ENCODE measurements around the gene KCNK13.

The KCNK13 gene

GRCh38 chr14:90137807-90138206 lies 76.0 kb downstream of the KCNK13 start:
- DNase-seq: no peak

GRCh38 chr14:90139199-90139598 lies 77.4 kb downstream of the KCNK13 start:
- peak; percentile 4 for DNase-seq

DNA sequence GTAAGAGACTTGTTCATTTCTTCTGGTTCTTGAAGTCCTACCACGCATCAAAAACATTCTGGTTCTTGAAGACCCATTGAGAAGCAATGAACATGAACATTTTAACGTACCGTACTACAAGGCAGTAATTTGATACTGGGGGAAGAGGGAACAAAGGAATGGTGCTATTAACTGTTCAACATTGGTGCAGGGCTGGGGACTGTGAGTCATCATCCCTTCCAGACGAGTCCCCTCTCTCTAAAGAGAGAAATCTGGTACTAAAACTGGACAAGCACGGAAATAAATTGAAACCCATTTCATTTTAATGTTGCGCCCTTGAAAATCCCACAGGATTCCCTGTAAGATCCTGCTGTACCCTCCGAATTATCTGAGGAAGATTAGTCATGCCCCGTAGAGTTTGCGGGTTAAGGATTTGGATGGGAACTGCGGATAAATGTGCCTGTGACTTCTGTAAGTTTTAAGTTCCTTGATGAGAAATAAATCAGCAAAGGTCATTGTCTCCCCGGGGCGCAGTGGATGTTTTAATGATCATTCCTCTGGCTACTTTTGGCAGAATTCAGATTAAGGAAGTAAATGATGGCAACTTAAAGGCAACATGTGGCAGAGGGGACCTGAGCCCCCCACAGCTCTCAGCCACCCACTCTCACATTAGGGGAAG lies 78.6 kb downstream of the KCNK13 start:
- peak; percentile 64 for DNase-seq

DNA sequence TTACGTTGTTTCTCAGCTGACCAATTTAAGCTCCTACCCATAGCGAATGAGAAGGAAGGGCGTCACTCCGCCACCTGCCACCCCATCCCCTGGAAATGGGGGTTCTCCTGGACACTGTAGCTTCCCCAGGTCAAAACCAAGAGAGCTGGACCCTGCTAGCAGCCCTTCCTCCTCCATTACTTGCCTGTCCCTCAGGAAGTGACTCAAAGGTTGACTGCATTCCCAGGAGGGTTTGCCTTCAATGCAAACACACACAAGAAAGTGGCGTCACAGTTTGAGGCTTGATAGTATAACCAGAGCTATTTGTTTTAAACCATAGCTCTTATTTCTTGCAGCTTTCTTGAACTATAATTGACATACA lies 79.1 kb downstream of the KCNK13 start:
- DNase-seq: peak; percentile 29

DNA sequence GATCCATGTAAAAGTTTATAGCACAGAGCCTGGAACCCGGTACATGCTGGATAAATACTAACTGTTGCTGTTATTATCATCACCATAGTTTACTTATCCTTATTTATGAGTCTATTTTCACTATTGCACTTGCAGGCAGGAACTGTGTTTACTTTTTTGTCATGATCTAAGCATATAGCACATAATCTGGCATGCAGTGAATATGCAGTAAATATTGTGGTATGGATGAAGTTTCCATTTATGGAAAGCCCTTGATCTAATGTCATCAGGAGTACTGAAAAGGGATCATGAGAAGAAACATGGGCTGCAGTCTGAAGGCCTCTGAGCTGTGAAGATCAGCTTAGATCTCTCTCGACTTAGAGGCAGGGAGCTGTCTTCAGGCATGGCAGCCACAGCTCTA lies 91.6 kb downstream of the KCNK13 start:
- no peak for DNase-seq

DNA sequence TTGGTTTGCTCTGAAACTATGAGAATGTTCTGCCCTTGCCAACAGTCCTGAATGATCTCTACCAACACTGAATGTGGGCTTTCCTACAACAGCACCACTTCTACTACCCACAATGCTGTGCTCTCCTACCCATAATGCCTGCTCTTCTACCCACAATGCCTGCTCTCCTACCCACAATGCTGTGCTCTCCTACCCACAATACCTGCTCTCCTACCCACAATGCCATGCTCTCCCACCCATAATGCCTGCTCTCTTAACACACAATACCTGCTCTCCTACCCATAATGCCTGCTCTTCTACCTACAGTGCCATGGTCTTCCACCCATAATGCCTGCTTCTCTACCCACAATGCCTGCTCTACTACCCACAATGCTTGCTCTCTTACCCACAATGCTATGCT lies 92.3 kb downstream of the KCNK13 start:
- DNase-seq: no peak

GRCh38 chr14:90159146-90159545 lies 97.4 kb downstream of the KCNK13 start:
- DNase-seq: no peak

DNA sequence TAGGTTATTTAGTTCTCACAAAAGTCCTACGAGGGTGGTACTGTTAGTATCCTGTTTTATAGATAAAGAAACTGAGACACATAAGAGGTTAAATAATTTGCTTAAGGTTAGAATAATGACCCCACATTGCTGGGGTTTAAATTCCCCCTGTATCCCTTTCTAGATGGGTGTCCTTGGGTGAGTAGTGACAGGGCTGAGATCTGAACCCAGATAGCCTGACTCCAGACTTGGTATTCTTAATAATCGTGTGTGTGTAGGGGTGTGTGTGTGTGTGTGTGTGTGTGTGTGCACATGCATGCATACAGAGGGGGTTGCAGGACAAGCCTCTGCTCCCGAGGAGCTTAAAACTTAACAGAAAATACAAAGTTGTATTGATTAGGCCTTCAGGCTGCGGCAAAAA lies 97.9 kb downstream of the KCNK13 start:
- DNase-seq: no peak

GRCh38 chr14:90161129-90161528 lies 99.3 kb downstream of the KCNK13 start:
- no peak for DNase-seq

- DNase-seq: no peak
Observed at GRCh38 chr14:90168425-90169105, 106.8 kb downstream of the KCNK13 start.

DNA sequence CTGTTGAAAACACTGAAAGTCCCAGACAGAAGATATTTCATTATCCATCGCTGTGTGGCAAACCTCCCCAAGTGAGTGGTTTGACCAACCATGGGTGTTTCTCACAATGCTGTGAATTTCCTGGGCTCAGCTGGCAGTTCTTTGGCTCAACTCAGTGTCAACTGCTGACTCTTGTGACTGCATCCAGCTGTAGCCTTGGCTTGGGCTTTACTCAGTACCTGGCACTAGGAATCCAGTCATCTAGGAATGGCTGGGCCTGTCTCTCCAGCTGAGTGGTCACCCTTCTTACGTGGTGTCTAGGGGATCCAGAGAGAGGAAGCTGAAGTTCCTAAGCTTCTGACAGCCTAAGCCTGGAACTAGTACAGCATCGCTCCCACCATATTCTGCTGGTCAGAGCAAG lies 113.8 kb downstream of the KCNK13 start:
- no peak for DNase-seq

DNA sequence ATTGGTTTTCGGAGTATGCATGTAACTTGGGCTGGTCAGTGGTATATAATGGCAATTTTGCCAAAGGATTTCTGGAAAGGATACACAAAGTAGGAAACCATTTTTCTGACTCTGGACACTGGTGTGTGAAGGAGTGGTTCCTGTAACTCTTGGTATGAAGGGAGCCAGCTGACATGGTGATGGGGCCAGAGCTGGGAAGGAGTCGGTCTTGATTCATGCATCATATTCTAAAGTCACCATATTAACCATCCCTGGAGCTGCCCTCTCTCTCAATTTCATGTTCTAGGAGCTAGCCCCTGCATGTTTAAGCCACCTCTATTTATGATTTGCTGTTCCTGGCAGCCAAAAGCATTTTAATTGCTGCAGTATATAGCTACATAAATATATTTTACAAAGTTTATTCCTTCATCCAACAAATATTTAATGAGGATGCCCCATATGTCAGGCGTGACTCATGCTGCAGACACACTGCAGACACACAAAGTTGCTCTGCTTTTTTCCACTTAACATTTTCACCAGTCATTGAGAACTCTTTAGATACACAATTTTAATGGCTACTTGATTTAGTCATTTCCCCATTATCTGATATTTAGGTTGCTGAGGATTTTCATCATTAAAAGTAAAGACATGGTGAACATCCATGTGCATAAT lies 115.9 kb downstream of the KCNK13 start:
- no peak for DNase-seq

DNA sequence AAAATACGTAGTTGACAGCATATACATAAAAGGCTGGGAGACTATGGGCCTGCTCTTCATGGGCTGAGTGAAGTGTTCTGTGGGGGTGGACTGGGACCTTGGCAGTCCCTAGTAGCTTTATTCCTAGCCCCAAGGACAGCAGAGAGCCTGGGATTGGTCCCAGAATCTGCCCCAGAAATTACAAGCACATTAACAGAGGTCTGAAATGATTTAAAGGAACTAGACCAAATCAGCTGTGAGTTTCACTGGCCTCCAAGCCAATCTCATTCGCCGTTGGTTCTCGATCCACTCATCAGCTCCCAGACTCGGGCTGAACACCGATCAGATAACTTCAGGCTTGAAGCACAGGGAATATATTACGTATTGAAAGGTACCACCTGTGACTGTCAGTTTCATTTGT lies 117.6 kb downstream of the KCNK13 start:
- DNase-seq: no peak

- no peak for DNase-seq
Observed at GRCh38 chr14:90179809-90180779, 118.3 kb downstream of the KCNK13 start.

GRCh38 chr14:90184094-90184493 lies 122.3 kb downstream of the KCNK13 start:
- DNase-seq: no peak

- DNase-seq: no peak
Observed at GRCh38 chr14:90184571-90185266, 122.9 kb downstream of the KCNK13 start.

DNA sequence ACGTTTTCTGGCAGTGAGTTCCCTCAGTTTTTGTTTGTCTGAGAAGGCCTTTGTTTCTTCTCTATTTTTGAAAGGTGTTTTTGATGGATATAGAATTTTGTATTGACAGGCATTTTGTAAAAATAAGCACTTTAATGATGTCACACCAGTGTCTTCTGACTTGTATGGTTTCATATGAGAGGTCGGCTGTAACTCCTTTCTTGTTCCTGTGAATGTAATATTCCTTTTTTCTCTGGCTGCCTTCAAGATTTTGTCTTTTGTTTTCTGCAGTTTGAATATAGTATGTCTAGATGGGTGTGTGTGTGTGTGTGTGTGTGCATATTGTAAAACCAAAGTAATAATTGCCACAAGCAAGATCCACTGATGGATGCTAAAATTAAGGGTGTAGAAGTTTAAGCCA lies 126.8 kb downstream of the KCNK13 start:
- no peak for DNase-seq

GRCh38 chr14:90191154-90191553 lies 129.4 kb downstream of the KCNK13 start:
- no peak for DNase-seq

- no peak for DNase-seq
Observed at GRCh38 chr14:90191585-90191984, 129.8 kb downstream of the KCNK13 start.

- peak; percentile 27 for DNase-seq
Observed at GRCh38 chr14:90193925-90194324, 132.1 kb downstream of the KCNK13 start.

DNA sequence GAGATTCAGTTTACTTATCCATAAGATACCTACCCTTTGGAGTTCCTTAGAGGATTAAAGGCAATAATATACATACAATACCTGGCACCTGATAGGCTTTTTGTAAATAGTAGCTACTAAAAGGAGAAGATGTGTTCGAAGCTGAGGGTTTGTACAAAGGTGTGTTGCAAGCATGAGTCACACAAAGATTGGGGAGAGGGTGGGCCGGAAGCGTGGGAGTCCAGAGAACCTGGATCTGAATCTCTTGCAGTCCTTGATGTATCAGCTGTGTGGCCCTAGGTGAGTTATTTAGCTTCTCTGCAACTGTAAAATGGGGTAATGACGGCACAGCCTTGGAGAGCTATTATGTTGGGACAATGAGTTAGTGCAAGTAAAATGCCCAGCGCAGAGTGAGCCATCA lies 132.9 kb downstream of the KCNK13 start:
- no peak for DNase-seq

DNA sequence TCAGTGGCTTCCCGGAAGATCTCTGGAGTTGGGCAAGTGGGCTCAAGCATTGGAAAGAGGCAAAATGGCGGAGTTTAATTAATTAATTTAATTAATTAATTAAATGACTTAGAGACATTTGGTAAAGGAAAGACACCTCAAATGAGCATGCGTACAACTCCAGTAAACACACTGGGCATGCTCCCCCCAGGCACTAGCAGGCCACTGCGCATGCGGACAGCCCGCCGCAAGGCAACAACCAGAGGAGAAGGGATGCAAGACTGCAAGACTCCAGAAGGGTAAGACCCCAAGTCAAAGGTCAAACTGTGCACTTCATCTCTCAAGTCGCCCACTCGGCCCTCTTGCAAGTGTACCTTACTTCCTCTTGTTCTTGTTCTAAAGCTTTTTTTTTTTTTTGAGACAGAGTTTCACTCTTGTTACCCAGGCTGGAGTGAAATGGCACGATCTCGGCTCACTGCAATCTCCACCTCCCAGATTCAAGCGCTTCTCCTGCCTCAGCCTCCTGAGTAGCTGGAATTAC lies 136.8 kb downstream of the KCNK13 start:
- DNase-seq: peak; percentile 46

Data from DMS53 (cell line).